WTC11 (cell line): Measurements from ENCODE around the gene NSD1. TPM values are rescaled to one million over a fixed set of nuclear protein-coding genes. Genes with fewer than 3 reads are reported as not detected.

ENCODE experiments used
- ATAC-seq: fragments of 200-7000 bp; cut with Tn5 transposase; 2 replicates; pipeline ENCODE4 v1.10.0; 2021; ENCODE audit warnings: mild to moderate bottlenecking, moderate library complexity
- CTCF ChIA-PET: fragments of 300-600 bp; sonication (Branson Sonifier 250); formaldehyde crosslinking; loops from one replicate; lab custom pipeline; 2021; ENCODE audit warnings: antibody characterized with exemption; lab: Charles Lee
- POLR2A ChIA-PET: fragments of 350-600 bp; sonication (Branson Sonifier 250); formaldehyde crosslinking; loops from one replicate; lab custom pipeline; 2021; ENCODE audit warnings: antibody characterized with exemption; lab: Charles Lee
- DNase-seq: peaks from one replicate; pipeline ENCODE4 v3.0.0; 2021; ENCODE audit warnings: low spot score
- H3K27ac Mint-ChIP-seq: 2 replicates; pipeline ENCODE4 v1.8.0; 2021; ENCODE audit warnings: mixed read lengths
- H3K27me3 Mint-ChIP-seq: 2 replicates; pipeline ENCODE4 v1.8.0; 2021; ENCODE audit warnings: low read depth, mild to moderate bottlenecking, moderate library complexity, mixed read lengths
- H3K36me3 Mint-ChIP-seq: 2 replicates; pipeline ENCODE4 v1.8.0; 2021; ENCODE audit warnings: mixed read lengths
- H3K4me1 Mint-ChIP-seq: 2 replicates; pipeline ENCODE4 v1.8.0; 2022; ENCODE audit warnings: mixed read lengths
- H3K4me3 Mint-ChIP-seq: 2 replicates; pipeline ENCODE4 v1.8.0; 2021; ENCODE audit warnings: mild to moderate bottlenecking, moderate library complexity, mixed read lengths
- H3K9me3 Mint-ChIP-seq: 2 replicates; pipeline ENCODE4 v1.8.0; 2021; ENCODE audit warnings: mixed read lengths
- CDX4 ChIP-seq: fragments of 250-450 bp; sonication (Bioruptor Pico); IDR thresholded peaks from 2 replicates; pipeline ENCODE4 v1.9.0; 2021; ENCODE audit warnings: moderate library complexity, mild to moderate bottlenecking, inconsistent platforms, borderline replicate concordance
- EMX1 ChIP-seq: fragments of 250-450 bp; sonication (Bioruptor Pico); IDR thresholded peaks from 2 replicates; pipeline ENCODE4 v1.8.0; 2021; ENCODE audit warnings: mild to moderate bottlenecking
- FOXJ3 ChIP-seq: sonication (generic); formaldehyde crosslinking; IDR thresholded peaks from 2 replicates; pipeline ENCODE4 v1.9.0; 2021; ENCODE audit warnings: missing genetic modification reagents, mild to moderate bottlenecking, borderline replicate concordance
- GABPB1 ChIP-seq: sonication (generic); formaldehyde crosslinking; IDR thresholded peaks from 2 replicates; pipeline ENCODE4 v1.8.1; 2023; ENCODE audit warnings: mild to moderate bottlenecking, missing genetic modification reagents
- JUN ChIP-seq: sonication (generic); formaldehyde crosslinking; IDR thresholded peaks from 2 replicates; pipeline ENCODE4 v1.8.0; 2023; ENCODE audit warnings: mild to moderate bottlenecking, missing genetic modification reagents
- MLX ChIP-seq: sonication (generic); formaldehyde crosslinking; IDR thresholded peaks from 2 replicates; pipeline ENCODE4 v1.8.1; 2023; ENCODE audit warnings: mild to moderate bottlenecking, missing genetic modification reagents, moderate library complexity
- NR1H2 ChIP-seq: sonication (generic); formaldehyde crosslinking; IDR thresholded peaks from 2 replicates; pipeline ENCODE4 v1.9.0; 2021; ENCODE audit warnings: mild to moderate bottlenecking, moderate library complexity, missing genetic modification reagents
- TEAD4 ChIP-seq: sonication (generic); formaldehyde crosslinking; IDR thresholded peaks from 2 replicates; pipeline ENCODE4 v1.8.0; 2022; ENCODE audit warnings: mild to moderate bottlenecking, missing genetic modification reagents
- ZNF219 ChIP-seq: sonication (generic); formaldehyde crosslinking; IDR thresholded peaks from 2 replicates; pipeline ENCODE4 v1.8.0; 2023; ENCODE audit warnings: missing genetic modification reagents, mild to moderate bottlenecking, borderline replicate concordance
- total RNA-seq: library from RNA; stranded (reverse); gene quantifications from 3 replicates; pipeline ENCODE4 v1.2.3, GENCODE V29; 2021
- TF ChIP-seq, protein P1 (sequence below): sonication (generic); formaldehyde crosslinking; IDR thresholded peaks from 2 replicates; pipeline ENCODE4 v1.8.1; 2022; ENCODE audit warnings: low read depth, mild to moderate bottlenecking, moderate library complexity, missing genetic modification reagents, borderline replicate concordance
- TF ChIP-seq, protein P2 (sequence below): sonication (generic); formaldehyde crosslinking; IDR thresholded peaks from 2 replicates; pipeline ENCODE4 v1.8.0; 2022; ENCODE audit warnings: mild to moderate bottlenecking, missing genetic modification reagents
- TF ChIP-seq, protein P3 (sequence below): sonication (generic); formaldehyde crosslinking; IDR thresholded peaks from 2 replicates; pipeline ENCODE4 v1.8.0; 2022; ENCODE audit warnings: missing genetic modification reagents

NSD1 gene
- total RNA-seq, 1 experiment from 2014 or later: 148 TPM

GRCh38 chr5:177094224-177095087, 39.1 kb upstream of the NSD1 start:
- Mint-ChIP-seq H3K4me3 (no peak overlapping the region), H3K4me1 (peaks cover 9% of the 10 kb centered on the region), H3K27me3 (no peaks in the 10 kb centered on the region), H3K36me3 (peaks cover 29% of the 10 kb centered on the region), H3K27ac (peak overlapping the region; percentile 87; the same call in 1 of the 2 replicates), H3K9me3 (no peaks in the 10 kb centered on the region)
- ChIA-PET POLR2A (no interaction called here), CTCF (interaction anchor here (1.5 kb wide), 1 partner anchor 18 kb away, joined by 6 read pairs; no protein-coding TSS in a partner anchor)
- DNase-seq: no peak
- ATAC-seq: no peak
- TF ChIP-seq, protein P1, sequence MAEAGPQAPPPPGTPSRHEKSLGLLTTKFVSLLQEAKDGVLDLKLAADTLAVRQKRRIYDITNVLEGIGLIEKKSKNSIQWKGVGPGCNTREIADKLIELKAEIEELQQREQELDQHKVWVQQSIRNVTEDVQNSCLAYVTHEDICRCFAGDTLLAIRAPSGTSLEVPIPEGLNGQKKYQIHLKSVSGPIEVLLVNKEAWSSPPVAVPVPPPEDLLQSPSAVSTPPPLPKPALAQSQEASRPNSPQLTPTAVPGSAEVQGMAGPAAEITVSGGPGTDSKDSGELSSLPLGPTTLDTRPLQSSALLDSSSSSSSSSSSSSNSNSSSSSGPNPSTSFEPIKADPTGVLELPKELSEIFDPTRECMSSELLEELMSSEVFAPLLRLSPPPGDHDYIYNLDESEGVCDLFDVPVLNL (CRISPR knock-in tag): no peak
- TF ChIP-seq GABPB1 (CRISPR knock-in tag): 0 out of 2 replicates have a peak, but pooled peaks have one; percentile 30

DNA sequence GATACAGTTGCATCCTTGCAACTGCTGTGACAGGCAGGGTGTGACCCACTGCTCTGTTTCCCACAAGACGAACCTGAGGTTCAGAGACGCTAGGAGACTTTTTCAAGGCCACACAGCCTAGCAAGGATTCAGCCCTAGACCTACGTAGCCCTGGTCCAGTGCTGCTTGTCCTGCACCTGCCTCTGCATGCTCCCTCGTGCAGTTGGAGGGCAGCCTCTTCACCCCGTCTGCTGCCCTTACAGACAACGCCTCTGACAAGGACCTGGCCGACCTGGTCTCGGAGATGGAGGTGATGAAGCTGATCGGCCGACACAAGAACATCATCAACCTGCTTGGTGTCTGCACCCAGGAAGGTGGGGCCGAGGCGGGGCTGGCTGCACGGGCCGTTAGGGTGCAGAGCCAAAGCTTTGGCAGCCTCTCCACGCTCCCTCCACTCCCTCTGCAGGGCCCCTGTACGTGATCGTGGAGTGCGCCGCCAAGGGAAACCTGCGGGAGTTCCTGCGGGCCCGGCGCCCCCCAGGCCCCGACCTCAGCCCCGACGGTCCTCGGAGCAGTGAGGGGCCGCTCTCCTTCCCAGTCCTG, 38.4 kb upstream of the NSD1 start:
- TF ChIP-seq ZNF219 (CRISPR knock-in tag): no peak
- TF ChIP-seq CDX4 (CRISPR knock-in tag): no peak
- no peak for TF ChIP-seq TEAD4 (CRISPR knock-in tag)
- no peak for TF ChIP-seq EMX1 (CRISPR knock-in tag)
- TF ChIP-seq FOXJ3: no peak
- TF ChIP-seq, protein P2, sequence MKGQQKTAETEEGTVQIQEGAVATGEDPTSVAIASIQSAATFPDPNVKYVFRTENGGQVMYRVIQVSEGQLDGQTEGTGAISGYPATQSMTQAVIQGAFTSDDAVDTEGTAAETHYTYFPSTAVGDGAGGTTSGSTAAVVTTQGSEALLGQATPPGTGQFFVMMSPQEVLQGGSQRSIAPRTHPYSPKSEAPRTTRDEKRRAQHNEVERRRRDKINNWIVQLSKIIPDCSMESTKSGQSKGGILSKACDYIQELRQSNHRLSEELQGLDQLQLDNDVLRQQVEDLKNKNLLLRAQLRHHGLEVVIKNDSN (CRISPR knock-in tag): no peak
- no peak for TF ChIP-seq NR1H2 (CRISPR knock-in tag)
- no peak for TF ChIP-seq MLX (CRISPR knock-in tag)
- no peak for TF ChIP-seq JUN
- TF ChIP-seq, protein P3, sequence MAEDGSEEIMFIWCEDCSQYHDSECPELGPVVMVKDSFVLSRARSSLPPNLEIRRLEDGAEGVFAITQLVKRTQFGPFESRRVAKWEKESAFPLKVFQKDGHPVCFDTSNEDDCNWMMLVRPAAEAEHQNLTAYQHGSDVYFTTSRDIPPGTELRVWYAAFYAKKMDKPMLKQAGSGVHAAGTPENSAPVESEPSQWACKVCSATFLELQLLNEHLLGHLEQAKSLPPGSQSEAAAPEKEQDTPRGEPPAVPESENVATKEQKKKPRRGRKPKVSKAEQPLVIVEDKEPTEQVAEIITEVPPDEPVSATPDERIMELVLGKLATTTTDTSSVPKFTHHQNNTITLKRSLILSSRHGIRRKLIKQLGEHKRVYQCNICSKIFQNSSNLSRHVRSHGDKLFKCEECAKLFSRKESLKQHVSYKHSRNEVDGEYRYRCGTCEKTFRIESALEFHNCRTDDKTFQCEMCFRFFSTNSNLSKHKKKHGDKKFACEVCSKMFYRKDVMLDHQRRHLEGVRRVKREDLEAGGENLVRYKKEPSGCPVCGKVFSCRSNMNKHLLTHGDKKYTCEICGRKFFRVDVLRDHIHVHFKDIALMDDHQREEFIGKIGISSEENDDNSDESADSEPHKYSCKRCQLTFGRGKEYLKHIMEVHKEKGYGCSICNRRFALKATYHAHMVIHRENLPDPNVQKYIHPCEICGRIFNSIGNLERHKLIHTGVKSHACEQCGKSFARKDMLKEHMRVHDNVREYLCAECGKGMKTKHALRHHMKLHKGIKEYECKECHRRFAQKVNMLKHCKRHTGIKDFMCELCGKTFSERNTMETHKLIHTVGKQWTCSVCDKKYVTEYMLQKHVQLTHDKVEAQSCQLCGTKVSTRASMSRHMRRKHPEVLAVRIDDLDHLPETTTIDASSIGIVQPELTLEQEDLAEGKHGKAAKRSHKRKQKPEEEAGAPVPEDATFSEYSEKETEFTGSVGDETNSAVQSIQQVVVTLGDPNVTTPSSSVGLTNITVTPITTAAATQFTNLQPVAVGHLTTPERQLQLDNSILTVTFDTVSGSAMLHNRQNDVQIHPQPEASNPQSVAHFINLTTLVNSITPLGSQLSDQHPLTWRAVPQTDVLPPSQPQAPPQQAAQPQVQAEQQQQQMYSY (CRISPR knock-in tag): no peak
- H3K9me3 Mint-ChIP-seq: no peaks in the 10 kb centered on the region
- peaks cover 29% of the 10 kb centered on the region for H3K36me3 Mint-ChIP-seq
- ATAC-seq (no peak), DNase-seq (no peak)
- H3K27ac Mint-ChIP-seq: peak overlapping the region; percentile 87; the same call in 1 of the 2 replicates
- POLR2A ChIA-PET: no interaction called here
- H3K27me3 Mint-ChIP-seq: no peaks in the 10 kb centered on the region
- peaks cover 16% of the 10 kb centered on the region for H3K4me1 Mint-ChIP-seq
- CTCF ChIA-PET: interaction anchor here (1.5 kb wide), 1 partner anchor 17 kb away, joined by 6 read pairs; no protein-coding TSS in a partner anchor
- H3K4me3 Mint-ChIP-seq: no peak overlapping the region
